SK-N-SH (cell line): ENCODE results near the gene MAST1. TPM values are rescaled to one million over a fixed set of nuclear protein-coding genes. Genes with fewer than 3 reads are reported as not detected.

Experiments
- CTCF ChIA-PET: fragments of 300-600, 350-600 bp; formaldehyde crosslinking; extraction: SDS; loops from one replicate; lab custom pipeline; 2021; lab: Yijun Ruan, JAX
- POLR2A ChIA-PET: fragments of 350-600 bp; sonication (Branson Sonifier 250); formaldehyde crosslinking; extraction: SDS; loops from one replicate; lab custom pipeline; 2020; ENCODE audit warnings: antibody characterized with exemption, inconsistent platforms; lab: Yijun Ruan, JAX
- DNase-seq: peaks from one replicate; pipeline ENCODE4 v3.0.0; 2012
- H2AFZ ChIP-seq: fragments of 200-600 bp; sonication (generic); 2 replicates; pipeline ENCODE4 v1.8.1; 2016; ENCODE audit warnings: antibody characterized with exemption, mild to moderate bottlenecking, low read depth
- H3F3A ChIP-seq: fragments of 200-600 bp; sonication (generic); replicated peaks from 2 replicates; pipeline ENCODE3; 2016; ENCODE audit warnings: antibody characterized with exemption, mild to moderate bottlenecking; ENCODE audit not compliant: insufficient read depth
- H3K27ac ChIP-seq, 2 experiments: fragments of 200-500 bp in 1 of 2; fragments of 200-600 bp in 1 of 2; sonication (Bioruptor generic) in 1 of 2; sonication (generic), shearing (Covaris generic) in 1 of 2; 2 replicates each; pipeline versions ENCODE4 v1.5.1 to v1.6.1; 2014 to 2016; ENCODE audit warnings: low read depth in 2 of 2, inconsistent platforms in 1 of 2, low read length in 1 of 2, mild to moderate bottlenecking in 1 of 2, mixed read lengths in 1 of 2
- H3K27me3 ChIP-seq: fragments of 200-600 bp; sonication (generic), shearing (Covaris generic); 2 replicates; pipeline ENCODE4 v1.6.1; 2016; ENCODE audit warnings: mixed run types; ENCODE audit not compliant: insufficient read depth
- H3K36me3 ChIP-seq, 2 experiments: fragments of 200-500 bp in 1 of 2; fragments of 200-600 bp in 1 of 2; sonication (Bioruptor generic) in 1 of 2; sonication (generic) in 1 of 2; replicated peaks in 1 of 2; 2 replicates each; pipeline versions ENCODE3 to v1.5.1; 2014 to 2016; ENCODE audit warnings: low read length in 1 of 2, mild to moderate bottlenecking in 1 of 2; ENCODE audit not compliant: insufficient read depth in 2 of 2, control insufficient read depth in 1 of 2
- H3K4me1 ChIP-seq, 2 experiments: fragments of 200-500 bp in 1 of 2; fragments of 200-600 bp in 1 of 2; sonication (Bioruptor generic) in 1 of 2; sonication (generic), shearing (Covaris generic) in 1 of 2; 2 replicates each; pipeline versions ENCODE4 v1.5.1 to v1.6.1; 2014 to 2016; ENCODE audit warnings: low read depth in 1 of 2, low read length in 1 of 2, mixed run types in 1 of 2; ENCODE audit not compliant: insufficient read depth in 2 of 2, control insufficient read depth in 1 of 2
- H3K4me2 ChIP-seq: fragments of 200-600 bp; sonication (generic), shearing (Covaris generic); 2 replicates; pipeline ENCODE4 v1.6.1; 2017; ENCODE audit warnings: mixed run types
- H3K4me3 ChIP-seq, 2 experiments: fragments of 200-500 bp in 1 of 2; fragments of 200-600 bp in 1 of 2; sonication (Bioruptor generic) in 1 of 2; sonication (generic), shearing (Covaris generic) in 1 of 2; 2 replicates each; pipeline versions ENCODE4 v1.5.1 to v1.8.1; 2014 to 2016; ENCODE audit warnings: low read depth in 2 of 2, inconsistent platforms in 1 of 2, low read length in 1 of 2, mild to moderate bottlenecking in 1 of 2, mixed read lengths in 1 of 2, moderate library complexity in 1 of 2
- H3K79me2 ChIP-seq: fragments of 200-600 bp; sonication (generic); 2 replicates; pipeline ENCODE4 v1.8.1; 2017; ENCODE audit warnings: mild to moderate bottlenecking; ENCODE audit not compliant: insufficient read depth
- H3K9ac ChIP-seq: fragments of 200-600 bp; sonication (generic); 2 replicates; pipeline ENCODE4 v1.6.1; 2017; ENCODE audit warnings: mixed run types
- H3K9me2 ChIP-seq: fragments of 200-600 bp; sonication (generic); 2 replicates; pipeline ENCODE4 v1.6.1; 2017; ENCODE audit warnings: mixed run types
- H3K9me3 ChIP-seq: fragments of 200-600 bp; sonication (generic); 2 replicates; pipeline ENCODE4 v1.6.1; 2017; ENCODE audit warnings: mixed run types, mild to moderate bottlenecking, moderate library complexity
- H4K20me1 ChIP-seq: fragments of 200-600 bp; sonication (generic); 2 replicates; pipeline ENCODE4 v1.6.1; 2017; ENCODE audit warnings: mild to moderate bottlenecking, mixed run types; ENCODE audit not compliant: insufficient read depth
- CHD2 ChIP-seq: fragments of 150-350 bp; IDR thresholded peaks from 2 replicates; pipeline ENCODE4 v1.6.1; 2018; ENCODE audit warnings: low read length; ENCODE audit not compliant: partially characterized antibody
- ELF1 ChIP-seq: IDR thresholded peaks from 2 replicates; pipeline ENCODE4 v1.4.0; 2012
- EP300 ChIP-seq, 2 experiments: IDR thresholded peaks; 2 replicates each; pipeline versions ENCODE4 v1.4.0 to v1.6.1; 2012; ENCODE audit warnings: borderline replicate concordance in 1 of 2, low read depth in 1 of 2, low read length in 1 of 2
- EZH2phosphoT487 ChIP-seq: fragments of 200-600 bp; sonication (generic); IDR thresholded peaks from 2 replicates; pipeline ENCODE4 v1.6.1; 2017; ENCODE audit warnings: low read depth, mixed run types, mild to moderate bottlenecking, antibody characterized with exemption, moderate library complexity, borderline replicate concordance
- FOSL2 ChIP-seq: IDR thresholded peaks from 2 replicates; pipeline ENCODE4 v1.4.0; 2012; ENCODE audit warnings: low read depth, mild to moderate bottlenecking, moderate library complexity, borderline replicate concordance
- FOXJ3 ChIP-seq: sonication (generic); formaldehyde crosslinking; IDR thresholded peaks from 2 replicates; pipeline ENCODE4 v1.5.1; 2020; ENCODE audit warnings: mild to moderate bottlenecking, missing genetic modification reagents
- FOXM1 ChIP-seq: IDR thresholded peaks from 2 replicates; pipeline ENCODE4 v1.4.0; 2012; ENCODE audit warnings: low read depth, mild to moderate bottlenecking
- NFIC ChIP-seq: IDR thresholded peaks from 2 replicates; pipeline ENCODE4 v1.4.0; 2012; ENCODE audit warnings: borderline replicate concordance
- NRF1 ChIP-seq: IDR thresholded peaks from 2 replicates; pipeline ENCODE4 v1.6.1; 2012; ENCODE audit warnings: low read depth, mild to moderate bottlenecking, low read length
- POLR2AphosphoS5 ChIP-seq: IDR thresholded peaks from 2 replicates; pipeline ENCODE4 v1.6.1; 2012; ENCODE audit warnings: low read depth, low read length
- RXRA ChIP-seq: IDR thresholded peaks from 2 replicates; pipeline ENCODE4 v1.4.0; 2012; ENCODE audit warnings: low read depth, mild to moderate bottlenecking, borderline replicate concordance
- SIN3A ChIP-seq: IDR thresholded peaks from 2 replicates; pipeline ENCODE4 v1.6.1; 2012; ENCODE audit warnings: low read depth, mild to moderate bottlenecking, low read length, moderate library complexity, borderline replicate concordance
- SMC3 ChIP-seq: IDR thresholded peaks from 2 replicates; pipeline ENCODE4 v1.6.1; 2012; ENCODE audit warnings: low read depth, low read length, improper control_type of control experiment
- TAF1 ChIP-seq: IDR thresholded peaks from 2 replicates; pipeline ENCODE4 v1.6.1; 2012; ENCODE audit warnings: low read depth, mild to moderate bottlenecking, low read length, moderate library complexity, borderline replicate concordance
- TEAD4 ChIP-seq: IDR thresholded peaks from 2 replicates; pipeline ENCODE4 v1.4.0; 2012; ENCODE audit warnings: mild to moderate bottlenecking, borderline replicate concordance; ENCODE audit not compliant: insufficient read depth
- YY1 ChIP-seq: IDR thresholded peaks from 2 replicates; pipeline ENCODE4 v1.4.0; 2012; ENCODE audit warnings: low read depth, mild to moderate bottlenecking
- WGBS: methylation state at CpG from one replicate; pipeline ENCODE4 v1.1.6; 2017; ENCODE audit warnings: low lambda C conversion rate; 5-methylcytosine and 5-hydroxymethylcytosine counted together
- polyA plus RNA-seq, 3 experiments: library from polyadenylated mRNA; depleted of rRNA; stranded (reverse); fragments of >200 nt; gene quantifications; 2 replicates each; pipeline ENCODE4 v1.2.3, GENCODE V29; 2012
- TF ChIP-seq, protein P1 (sequence below): fragments of 150-350 bp; IDR thresholded peaks from 2 replicates; pipeline ENCODE4 v1.6.1; 2016; ENCODE audit warnings: mild to moderate bottlenecking, low read depth, low read length
- TF ChIP-seq, protein P2 (sequence below): IDR thresholded peaks from 2 replicates; pipeline ENCODE4 v1.6.1; 2012; ENCODE audit warnings: mild to moderate bottlenecking, low read depth, low read length, moderate library complexity
- TF ChIP-seq, protein P3 (sequence below): IDR thresholded peaks from 2 replicates; pipeline ENCODE4 v1.4.0; 2012; ENCODE audit warnings: low read depth, borderline replicate concordance
- TF ChIP-seq, protein P4 (sequence below): IDR thresholded peaks from 2 replicates; pipeline ENCODE4; 2012
- TF ChIP-seq, protein P5 (sequence below): fragments of 200-600 bp; sonication (generic); IDR thresholded peaks from 2 replicates; pipeline ENCODE4 v1.6.1; 2017; ENCODE audit warnings: antibody characterized with exemption, mild to moderate bottlenecking, moderate library complexity

The MAST1 gene
- polyA plus RNA-seq, 1 of the 3 experiments (the other 2 are of a cell fraction): 9.7 TPM

DNA sequence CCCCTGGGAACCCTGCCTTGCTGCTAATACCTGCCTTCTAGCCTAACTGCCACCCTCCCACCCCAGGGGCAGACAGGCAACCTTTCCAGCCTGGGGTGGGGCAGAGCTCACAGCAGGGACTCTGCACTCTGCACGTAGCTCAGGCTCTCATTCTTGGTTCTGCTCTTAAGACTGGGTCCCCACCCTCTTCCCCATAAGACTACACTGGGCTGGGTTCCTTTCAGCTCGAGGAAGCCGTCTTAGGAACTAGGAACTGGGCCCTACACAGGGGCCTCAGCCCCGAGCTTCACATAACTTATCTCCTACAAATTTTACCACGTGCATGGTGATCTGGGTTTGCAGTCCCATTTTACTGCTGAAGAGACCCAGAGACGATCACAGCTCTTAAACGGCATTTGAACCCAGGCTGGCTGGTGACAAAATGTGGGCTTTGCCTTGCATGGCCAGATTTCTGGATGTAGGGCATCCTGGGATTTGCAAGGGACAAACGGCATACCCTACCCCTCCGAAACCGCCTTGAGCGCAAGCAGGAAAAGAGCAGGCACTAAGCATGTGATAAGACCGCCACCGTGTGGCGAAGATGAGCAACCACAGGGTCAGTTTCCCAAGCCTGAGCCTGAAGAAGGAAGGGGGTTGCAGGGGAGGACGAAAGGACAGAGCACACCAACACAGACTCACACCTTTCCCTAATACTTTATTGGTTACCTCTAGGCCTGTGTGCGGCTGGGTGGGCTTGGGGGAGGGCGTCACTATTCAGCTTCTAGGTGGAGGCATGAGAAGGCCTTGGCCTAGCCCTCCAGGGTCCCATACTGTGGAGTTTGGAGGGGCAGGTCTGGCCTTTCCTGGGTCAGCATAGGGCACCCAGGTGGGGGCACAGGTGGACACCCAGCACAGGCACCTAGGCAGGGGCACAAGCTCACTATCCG is 41.9 kb upstream of the MAST1 start:
- Histone ChIP-seq H3K79me2 (peaks cover 26% of the 10 kb centered on the region), H3K9ac (no peak overlapping the region), H3K9me3 (no peaks in the 10 kb centered on the region), H2AFZ (peak overlapping the region; percentile 9; the same call in 1 of the 2 replicates), H3K4me3 (peak overlapping the region in 1 of 2 experiments; percentile 38; a peak in 1 of 4 replicates), H3K9me2 (no peaks in the 10 kb centered on the region), H3K4me1 (peaks cover 9 to 23% of the 10 kb centered on the region in 2 experiments; a peak in 1 of 4 replicates), H3K36me3 (peaks cover 8 to 10% of the 10 kb centered on the region in 2 experiments), H3K27me3 (no peaks in the 10 kb centered on the region), H3K27ac (peak overlapping the region in 1 of 2 experiments; percentile 36; a peak in 1 of 4 replicates), H3F3A (peaks cover 33% of the 10 kb centered on the region), H4K20me1 (peaks cover 17% of the 10 kb centered on the region), H3K4me2 (no peak overlapping the region)
- peak; percentile 77 for DNase-seq
- WGBS: 10% methylated on average over 14 of the region's 18 CpGs
- CTCF ChIA-PET: interaction anchor here (0.6 to 17.1 kb wide), 25 partner anchors 9 to 307 kb away, joined by 3 to 447 read pairs (median 6); partner anchors contain the start of genes DNASE2, GET3, HOOK2 and RNASEH2A
- POLR2A ChIA-PET: interaction anchor here (0.6 to 2.3 kb wide), 3 partner anchors 19 to 35 kb away, joined by 3 to 22 read pairs (median 6); no protein-coding TSS in a partner anchor
- TF ChIP-seq FOXM1 (no peak), YY1 (no peak), EP300 (IDR thresholded peaks at IDR 0.05; ENCODE audit: borderline replicate concordance in 1 of 2, low read depth in 1 of 2, low read length in 1 of 2) (no peak), SMC3 (peak; percentile 95), EZH2phosphoT487 (no peak), FOSL2 (no peak), NFIC (no peak), RXRA (no peak), SIN3A (no peak), CHD2 (no peak), TAF1 (no peak), NRF1 (no peak), ELF1 (no peak), FOXJ3 (CRISPR knock-in tag) (no peak), POLR2AphosphoS5 (peak; percentile 44; the same call in 1 of the 2 replicates), TEAD4 (no peak)
- TF ChIP-seq, protein P1, sequence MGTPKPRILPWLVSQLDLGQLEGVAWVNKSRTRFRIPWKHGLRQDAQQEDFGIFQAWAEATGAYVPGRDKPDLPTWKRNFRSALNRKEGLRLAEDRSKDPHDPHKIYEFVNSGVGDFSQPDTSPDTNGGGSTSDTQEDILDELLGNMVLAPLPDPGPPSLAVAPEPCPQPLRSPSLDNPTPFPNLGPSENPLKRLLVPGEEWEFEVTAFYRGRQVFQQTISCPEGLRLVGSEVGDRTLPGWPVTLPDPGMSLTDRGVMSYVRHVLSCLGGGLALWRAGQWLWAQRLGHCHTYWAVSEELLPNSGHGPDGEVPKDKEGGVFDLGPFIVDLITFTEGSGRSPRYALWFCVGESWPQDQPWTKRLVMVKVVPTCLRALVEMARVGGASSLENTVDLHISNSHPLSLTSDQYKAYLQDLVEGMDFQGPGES: no peak
- TF ChIP-seq, protein P2, sequence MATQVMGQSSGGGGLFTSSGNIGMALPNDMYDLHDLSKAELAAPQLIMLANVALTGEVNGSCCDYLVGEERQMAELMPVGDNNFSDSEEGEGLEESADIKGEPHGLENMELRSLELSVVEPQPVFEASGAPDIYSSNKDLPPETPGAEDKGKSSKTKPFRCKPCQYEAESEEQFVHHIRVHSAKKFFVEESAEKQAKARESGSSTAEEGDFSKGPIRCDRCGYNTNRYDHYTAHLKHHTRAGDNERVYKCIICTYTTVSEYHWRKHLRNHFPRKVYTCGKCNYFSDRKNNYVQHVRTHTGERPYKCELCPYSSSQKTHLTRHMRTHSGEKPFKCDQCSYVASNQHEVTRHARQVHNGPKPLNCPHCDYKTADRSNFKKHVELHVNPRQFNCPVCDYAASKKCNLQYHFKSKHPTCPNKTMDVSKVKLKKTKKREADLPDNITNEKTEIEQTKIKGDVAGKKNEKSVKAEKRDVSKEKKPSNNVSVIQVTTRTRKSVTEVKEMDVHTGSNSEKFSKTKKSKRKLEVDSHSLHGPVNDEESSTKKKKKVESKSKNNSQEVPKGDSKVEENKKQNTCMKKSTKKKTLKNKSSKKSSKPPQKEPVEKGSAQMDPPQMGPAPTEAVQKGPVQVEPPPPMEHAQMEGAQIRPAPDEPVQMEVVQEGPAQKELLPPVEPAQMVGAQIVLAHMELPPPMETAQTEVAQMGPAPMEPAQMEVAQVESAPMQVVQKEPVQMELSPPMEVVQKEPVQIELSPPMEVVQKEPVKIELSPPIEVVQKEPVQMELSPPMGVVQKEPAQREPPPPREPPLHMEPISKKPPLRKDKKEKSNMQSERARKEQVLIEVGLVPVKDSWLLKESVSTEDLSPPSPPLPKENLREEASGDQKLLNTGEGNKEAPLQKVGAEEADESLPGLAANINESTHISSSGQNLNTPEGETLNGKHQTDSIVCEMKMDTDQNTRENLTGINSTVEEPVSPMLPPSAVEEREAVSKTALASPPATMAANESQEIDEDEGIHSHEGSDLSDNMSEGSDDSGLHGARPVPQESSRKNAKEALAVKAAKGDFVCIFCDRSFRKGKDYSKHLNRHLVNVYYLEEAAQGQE: no peak
- TF ChIP-seq, protein P3, sequence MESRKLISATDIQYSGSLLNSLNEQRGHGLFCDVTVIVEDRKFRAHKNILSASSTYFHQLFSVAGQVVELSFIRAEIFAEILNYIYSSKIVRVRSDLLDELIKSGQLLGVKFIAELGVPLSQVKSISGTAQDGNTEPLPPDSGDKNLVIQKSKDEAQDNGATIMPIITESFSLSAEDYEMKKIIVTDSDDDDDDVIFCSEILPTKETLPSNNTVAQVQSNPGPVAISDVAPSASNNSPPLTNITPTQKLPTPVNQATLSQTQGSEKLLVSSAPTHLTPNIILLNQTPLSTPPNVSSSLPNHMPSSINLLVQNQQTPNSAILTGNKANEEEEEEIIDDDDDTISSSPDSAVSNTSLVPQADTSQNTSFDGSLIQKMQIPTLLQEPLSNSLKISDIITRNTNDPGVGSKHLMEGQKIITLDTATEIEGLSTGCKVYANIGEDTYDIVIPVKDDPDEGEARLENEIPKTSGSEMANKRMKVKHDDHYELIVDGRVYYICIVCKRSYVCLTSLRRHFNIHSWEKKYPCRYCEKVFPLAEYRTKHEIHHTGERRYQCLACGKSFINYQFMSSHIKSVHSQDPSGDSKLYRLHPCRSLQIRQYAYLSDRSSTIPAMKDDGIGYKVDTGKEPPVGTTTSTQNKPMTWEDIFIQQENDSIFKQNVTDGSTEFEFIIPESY: no peak
- TF ChIP-seq, protein P4, sequence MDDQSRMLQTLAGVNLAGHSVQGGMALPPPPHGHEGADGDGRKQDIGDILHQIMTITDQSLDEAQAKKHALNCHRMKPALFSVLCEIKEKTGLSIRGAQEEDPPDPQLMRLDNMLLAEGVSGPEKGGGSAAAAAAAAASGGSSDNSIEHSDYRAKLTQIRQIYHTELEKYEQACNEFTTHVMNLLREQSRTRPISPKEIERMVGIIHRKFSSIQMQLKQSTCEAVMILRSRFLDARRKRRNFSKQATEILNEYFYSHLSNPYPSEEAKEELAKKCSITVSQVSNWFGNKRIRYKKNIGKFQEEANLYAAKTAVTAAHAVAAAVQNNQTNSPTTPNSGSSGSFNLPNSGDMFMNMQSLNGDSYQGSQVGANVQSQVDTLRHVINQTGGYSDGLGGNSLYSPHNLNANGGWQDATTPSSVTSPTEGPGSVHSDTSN: no peak
- TF ChIP-seq, protein P5, sequence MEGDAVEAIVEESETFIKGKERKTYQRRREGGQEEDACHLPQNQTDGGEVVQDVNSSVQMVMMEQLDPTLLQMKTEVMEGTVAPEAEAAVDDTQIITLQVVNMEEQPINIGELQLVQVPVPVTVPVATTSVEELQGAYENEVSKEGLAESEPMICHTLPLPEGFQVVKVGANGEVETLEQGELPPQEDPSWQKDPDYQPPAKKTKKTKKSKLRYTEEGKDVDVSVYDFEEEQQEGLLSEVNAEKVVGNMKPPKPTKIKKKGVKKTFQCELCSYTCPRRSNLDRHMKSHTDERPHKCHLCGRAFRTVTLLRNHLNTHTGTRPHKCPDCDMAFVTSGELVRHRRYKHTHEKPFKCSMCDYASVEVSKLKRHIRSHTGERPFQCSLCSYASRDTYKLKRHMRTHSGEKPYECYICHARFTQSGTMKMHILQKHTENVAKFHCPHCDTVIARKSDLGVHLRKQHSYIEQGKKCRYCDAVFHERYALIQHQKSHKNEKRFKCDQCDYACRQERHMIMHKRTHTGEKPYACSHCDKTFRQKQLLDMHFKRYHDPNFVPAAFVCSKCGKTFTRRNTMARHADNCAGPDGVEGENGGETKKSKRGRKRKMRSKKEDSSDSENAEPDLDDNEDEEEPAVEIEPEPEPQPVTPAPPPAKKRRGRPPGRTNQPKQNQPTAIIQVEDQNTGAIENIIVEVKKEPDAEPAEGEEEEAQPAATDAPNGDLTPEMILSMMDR: peak; percentile 87
